HCT116 (cell line): Measurements from ENCODE around the gene ITGA1. TPM values are rescaled to one million over a fixed set of nuclear protein-coding genes. Genes with fewer than 3 reads are reported as not detected.

Source experiments
- ATAC-seq: fragments of 200-7000 bp; cut with Tn5 transposase; 2 replicates; pipeline ENCODE4 v1.9.1; 2020; ENCODE audit warnings: mild to moderate bottlenecking, moderate library complexity
- BruUV-seq: library from RNA; stranded (reverse); fragments of 400-500 nt; replicated peaks from 2 replicates; lab custom pipeline; 2021; lab: Mats Ljungman, UMichigan
- CTCF ChIA-PET: fragments of 300-600 bp; sonication (Branson Sonifier 250); formaldehyde crosslinking; loops from one replicate; lab custom pipeline; 2021; ENCODE audit warnings: antibody characterized with exemption; lab: Charles Lee
- POLR2A ChIA-PET: fragments of 300-600, 350-600 bp; sonication (Branson Sonifier 250); formaldehyde crosslinking; loops from one replicate; lab custom pipeline; 2021; ENCODE audit warnings: antibody characterized with exemption; lab: Charles Lee
- RAD21 ChIA-PET, 2 experiments: fragments of 300-600 bp; sonication (Branson Sonifier 250); formaldehyde crosslinking; loops; one replicate each; lab custom pipeline; 2023; ENCODE audit warnings: low total read pairs in 2 of 2; ENCODE audit not compliant: uncharacterized antibody in 2 of 2, unreplicated experiment in 2 of 2, low non-redundant PET in 1 of 2; lab: Charles Lee
- DNase-seq: peaks from one replicate; pipeline ENCODE4 v3.0.0-alpha.2; 2010; ENCODE audit warnings: low read depth, low spot score
- H2AFZ ChIP-seq: fragments of 200-600 bp; shearing (Covaris generic), sonication (generic); 2 replicates; pipeline ENCODE4 v1.6.1; 2017; ENCODE audit warnings: low read depth, mixed run types, mixed read lengths, antibody characterized with exemption, low read length; ENCODE audit not compliant: poor library complexity, severe bottlenecking
- H3K27ac ChIP-seq: 2 replicates; pipeline ENCODE4 v1.5.1; 2012; ENCODE audit warnings: low read depth, low read length
- H3K27me3 ChIP-seq: fragments of 200-600 bp; sonication (generic); 2 replicates; pipeline ENCODE4 v1.6.1; 2016; ENCODE audit warnings: mixed run types, low read length, mixed read lengths; ENCODE audit not compliant: insufficient read depth
- H3K36me3 ChIP-seq, 2 experiments: fragments of 200-500 bp in 1 of 2; fragments of 200-600 bp in 1 of 2; sonication (Bioruptor generic) in 1 of 2; sonication (generic) in 1 of 2; 2 replicates each; pipeline versions ENCODE4 v1.5.1 to v1.6.1; 2014 to 2016; ENCODE audit warnings: low read length in 2 of 2, inconsistent platforms in 1 of 2, mixed read lengths in 1 of 2, mixed run types in 1 of 2; ENCODE audit not compliant: insufficient read depth in 2 of 2, control insufficient read depth in 1 of 2
- H3K4me1 ChIP-seq, 2 experiments: fragments of 200-600 bp in 1 of 2; sonication (generic) in 1 of 2; 2 replicates each; pipeline versions ENCODE4 v1.5.1 to v1.6.1; 2012 to 2017; ENCODE audit warnings: low read length in 2 of 2, inconsistent platforms in 1 of 2, mild to moderate bottlenecking in 1 of 2, mixed read lengths in 1 of 2, mixed run types in 1 of 2, moderate library complexity in 1 of 2; ENCODE audit not compliant: insufficient read depth in 2 of 2, control insufficient read depth in 1 of 2
- H3K4me2 ChIP-seq: fragments of 200-600 bp; sonication (generic); 2 replicates; pipeline ENCODE4 v1.6.1; 2017; ENCODE audit warnings: mixed run types, low read length, mixed read lengths
- H3K4me3 ChIP-seq, 2 experiments: fragments of 200-600 bp in 1 of 2; sonication (generic) in 1 of 2; replicated peaks in 1 of 2; 2 replicates each; pipeline ENCODE4 v1.5.1; 2011 to 2016; ENCODE audit warnings: low read length in 2 of 2, control low read depth in 1 of 2, low read depth in 1 of 2, mild to moderate bottlenecking in 1 of 2, mixed read lengths in 1 of 2, mixed run types in 1 of 2
- H3K79me2 ChIP-seq: fragments of 200-600 bp; sonication (generic); 2 replicates; pipeline ENCODE4 v1.6.1; 2017; ENCODE audit warnings: mild to moderate bottlenecking, mixed run types, low read length, moderate library complexity, mixed read lengths; ENCODE audit not compliant: insufficient read depth
- H3K9ac ChIP-seq: fragments of 200-600 bp; sonication (generic); 2 replicates; pipeline ENCODE4 v1.6.1; 2016; ENCODE audit warnings: low read length, mixed read lengths
- H3K9me2 ChIP-seq: fragments of 200-600 bp; sonication (generic), shearing (Covaris generic); 2 replicates; pipeline ENCODE4 v1.6.1; 2017; ENCODE audit warnings: mixed run types, mild to moderate bottlenecking, moderate library complexity; ENCODE audit not compliant: insufficient read depth
- H3K9me3 ChIP-seq, 2 experiments: fragments of 200-500 bp in 1 of 2; fragments of 200-600 bp in 1 of 2; sonication (Bioruptor generic) in 1 of 2; sonication (generic) in 1 of 2; 2 replicates each; pipeline ENCODE4 v1.6.1; 2014 to 2017; ENCODE audit warnings: low read length in 2 of 2, mixed read lengths in 2 of 2, inconsistent platforms in 1 of 2, low read depth in 1 of 2, mild to moderate bottlenecking in 1 of 2, mixed run types in 1 of 2, moderate library complexity in 1 of 2; ENCODE audit not compliant: control insufficient read depth in 1 of 2, insufficient read depth in 1 of 2
- H4K20me1 ChIP-seq: fragments of 200-600 bp; sonication (generic), shearing (Covaris generic); 2 replicates; pipeline ENCODE4 v1.6.1; 2017; ENCODE audit warnings: mixed run types, mild to moderate bottlenecking, moderate library complexity; ENCODE audit not compliant: insufficient read depth
- ATF3 ChIP-seq: IDR thresholded peaks from 2 replicates; pipeline ENCODE4 v1.6.1; 2012
- CEBPB ChIP-seq: IDR thresholded peaks from 2 replicates; pipeline ENCODE4 v1.6.1; 2012; ENCODE audit warnings: low read depth
- MAX ChIP-seq: IDR thresholded peaks from 2 replicates; pipeline ENCODE4 v1.6.1; 2012
- POLR2A ChIP-seq: IDR thresholded peaks from 2 replicates; pipeline ENCODE4 v1.7.0; 2011; ENCODE audit warnings: borderline replicate concordance; ENCODE audit not compliant: insufficient read depth, insufficient read length; ENCODE audit errors: extremely low read depth
- REST ChIP-seq: IDR thresholded peaks from 2 replicates; pipeline ENCODE4 v1.6.1; 2012; ENCODE audit warnings: low read depth
- SP1 ChIP-seq: IDR thresholded peaks from 2 replicates; pipeline ENCODE4 v1.6.1; 2012; ENCODE audit warnings: low read depth
- TCF7L2 ChIP-seq: IDR thresholded peaks from 2 replicates; pipeline ENCODE4 v1.7.0; 2011; ENCODE audit warnings: borderline replicate concordance, inconsistent platforms; ENCODE audit not compliant: insufficient read depth, insufficient read length; ENCODE audit errors: extremely low read depth
- YY1 ChIP-seq: IDR thresholded peaks from 2 replicates; pipeline ENCODE4 v1.6.1; 2011; ENCODE audit warnings: low read length, low read depth, moderate library complexity, mild to moderate bottlenecking; ENCODE audit not compliant: insufficient replicate concordance; ENCODE audit errors: extremely low read depth
- ZFX ChIP-seq: fragments of 450-650 bp; IDR thresholded peaks from 2 replicates; pipeline ENCODE4 v1.6.1; 2017
- intact Hi-C: fragments of 100-400 bp; cut with micrococcal nuclease; formaldehyde crosslinking; loops from 2 replicates; pipeline ENCODE4 v1.10.0; 2022
- total RNA-seq: library from RNA; stranded (reverse); gene quantifications from one replicate; pipeline ENCODE4 v1.2.1, GENCODE V29; 2021; ENCODE audit not compliant: unreplicated experiment

ITGA1 gene
- total RNA-seq, 1 experiment from 2014 or later = 1.8 TPM

GRCh38 chr5:52758014-52758413, 29.7 kb upstream of the ITGA1 start:
- Histone ChIP-seq H3K9me3 (no peaks in the 10 kb centered on the region), H2AFZ (no peak overlapping the region), H3K36me3 (no peaks in the 10 kb centered on the region), H3K4me3 (no peak overlapping the region), H3K27ac (no peak overlapping the region), H3K79me2 (no peaks in the 10 kb centered on the region), H3K27me3 (no peaks in the 10 kb centered on the region), H3K4me2 (no peak overlapping the region), H4K20me1 (no peaks in the 10 kb centered on the region), H3K9ac (no peak overlapping the region), H3K4me1 (no peaks in the 10 kb centered on the region), H3K9me2 (no peaks in the 10 kb centered on the region)
- ChIA-PET POLR2A (no interaction called here), CTCF (no interaction called here), RAD21 (no interaction called here)
- no TSS peak for BruUV-seq
- TF ChIP-seq ZFX (no peak), ATF3 (no peak), MAX (no peak), YY1 (no peak), CEBPB (no peak), POLR2A (no peak), REST (no peak), TCF7L2 (no peak), SP1 (no peak)
- ATAC-seq (no peak), DNase-seq (no peak)
- intact Hi-C loops = no loop called here
